ENCODE results near the gene CCDC88C. TPM values are rescaled to one million over a fixed set of nuclear protein-coding genes. Genes with fewer than 3 reads are reported as not detected.
A peak's percentile ranks its signal among the peaks of the same experiment; 100 is the strongest.

Gene CCDC88C
- total RNA-seq, 1 experiment from 2014 or later = 21.3 TPM

- ChIA-PET CTCF (no interaction called here), POLR2A (no interaction called here)
These were observed 48.7 kb downstream of the CCDC88C start for GRCh38 chr14:91368776-91369416.

DNA sequence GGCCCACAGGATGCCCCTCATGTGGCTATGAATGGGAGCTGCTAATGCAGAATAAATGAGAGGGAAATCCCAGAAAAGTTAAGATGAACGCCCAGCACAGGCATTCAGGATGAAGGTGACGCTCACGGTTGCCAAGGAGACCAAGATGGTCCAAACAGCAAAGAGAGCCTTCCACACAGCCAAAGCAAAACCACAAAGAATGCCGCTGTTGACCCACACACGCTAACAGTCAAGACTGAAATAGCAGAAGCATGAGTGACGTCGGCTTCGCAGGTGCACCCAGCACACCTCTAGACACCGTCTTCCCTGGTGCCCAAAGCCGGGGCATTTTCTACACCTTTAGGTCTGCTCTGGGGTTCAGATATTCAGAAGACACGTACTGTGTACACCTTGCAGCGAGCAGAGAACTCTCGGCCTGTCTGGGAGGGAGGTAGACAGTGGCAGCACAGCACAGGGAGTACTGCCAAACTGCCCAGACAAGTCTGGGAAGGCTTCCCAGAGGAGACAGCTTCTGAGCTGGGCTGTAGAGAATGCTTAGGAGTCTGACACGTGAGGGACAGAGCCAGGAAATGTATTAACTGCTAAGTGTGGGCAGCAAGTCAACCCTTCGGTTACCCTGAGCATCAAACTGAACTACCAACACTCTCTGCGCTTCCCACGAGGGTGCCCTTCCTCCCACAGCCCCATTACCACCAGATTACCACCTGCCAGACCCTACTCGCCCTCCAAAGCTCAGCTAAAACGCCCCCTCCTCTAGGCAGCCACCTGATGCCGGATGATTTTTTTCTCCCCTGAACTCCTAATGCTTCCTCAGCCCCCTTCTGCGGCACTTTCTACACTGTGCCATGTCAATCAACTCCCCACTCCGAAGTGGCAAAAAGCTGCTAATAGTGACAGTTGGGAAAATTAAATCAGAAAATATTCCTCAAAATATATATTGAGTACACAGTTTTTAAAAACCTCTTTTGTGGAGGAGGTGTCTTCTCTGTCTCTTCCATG, 50.1 kb downstream of the CCDC88C start:
- no peak for TF ChIP-seq CTCF (IDR thresholded peaks at IDR 0.05)
- TF ChIP-seq SIN3A (IDR thresholded peaks at IDR 0.05; ENCODE audit: borderline replicate concordance, insufficient read depth, low read depth, low read length) = no peak
- TF ChIP-seq POLR2AphosphoS5 (IDR thresholded peaks at IDR 0.05; ENCODE audit: low read depth, low read length) = no peak
- no peak for TF ChIP-seq TCF7L2 (IDR thresholded peaks at IDR 0.05; ENCODE audit: low read depth, low read length)
- TF ChIP-seq, protein P1, sequence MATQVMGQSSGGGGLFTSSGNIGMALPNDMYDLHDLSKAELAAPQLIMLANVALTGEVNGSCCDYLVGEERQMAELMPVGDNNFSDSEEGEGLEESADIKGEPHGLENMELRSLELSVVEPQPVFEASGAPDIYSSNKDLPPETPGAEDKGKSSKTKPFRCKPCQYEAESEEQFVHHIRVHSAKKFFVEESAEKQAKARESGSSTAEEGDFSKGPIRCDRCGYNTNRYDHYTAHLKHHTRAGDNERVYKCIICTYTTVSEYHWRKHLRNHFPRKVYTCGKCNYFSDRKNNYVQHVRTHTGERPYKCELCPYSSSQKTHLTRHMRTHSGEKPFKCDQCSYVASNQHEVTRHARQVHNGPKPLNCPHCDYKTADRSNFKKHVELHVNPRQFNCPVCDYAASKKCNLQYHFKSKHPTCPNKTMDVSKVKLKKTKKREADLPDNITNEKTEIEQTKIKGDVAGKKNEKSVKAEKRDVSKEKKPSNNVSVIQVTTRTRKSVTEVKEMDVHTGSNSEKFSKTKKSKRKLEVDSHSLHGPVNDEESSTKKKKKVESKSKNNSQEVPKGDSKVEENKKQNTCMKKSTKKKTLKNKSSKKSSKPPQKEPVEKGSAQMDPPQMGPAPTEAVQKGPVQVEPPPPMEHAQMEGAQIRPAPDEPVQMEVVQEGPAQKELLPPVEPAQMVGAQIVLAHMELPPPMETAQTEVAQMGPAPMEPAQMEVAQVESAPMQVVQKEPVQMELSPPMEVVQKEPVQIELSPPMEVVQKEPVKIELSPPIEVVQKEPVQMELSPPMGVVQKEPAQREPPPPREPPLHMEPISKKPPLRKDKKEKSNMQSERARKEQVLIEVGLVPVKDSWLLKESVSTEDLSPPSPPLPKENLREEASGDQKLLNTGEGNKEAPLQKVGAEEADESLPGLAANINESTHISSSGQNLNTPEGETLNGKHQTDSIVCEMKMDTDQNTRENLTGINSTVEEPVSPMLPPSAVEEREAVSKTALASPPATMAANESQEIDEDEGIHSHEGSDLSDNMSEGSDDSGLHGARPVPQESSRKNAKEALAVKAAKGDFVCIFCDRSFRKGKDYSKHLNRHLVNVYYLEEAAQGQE (IDR thresholded peaks at IDR 0.05; ENCODE audit: insufficient read depth in 1 of 2, low read depth in 2 of 2, low read length in 1 of 2) = no peak
- H3K4me1 ChIP-seq (ENCODE audit: control insufficient read depth, insufficient read depth, low read length) = peaks cover 55% of the 10 kb centered on the region
- DNase-seq (ENCODE audit: low read depth, low spot score) = no peak
- ATAC-seq = peak; percentile 65
- H3K27ac ChIP-seq (ENCODE audit: low read length) = peak overlapping the region; percentile 57
- 0 out of 4 replicates have a peak overlapping the region, but pooled peaks of 1 of the 2 experiments have one; percentile 14 for H3K4me3 ChIP-seq (ENCODE audit: low read depth in 2 of 2, low read length in 2 of 2)
- no peaks in the 10 kb centered on the region for H3K27me3 ChIP-seq (ENCODE audit: control insufficient read depth, insufficient read depth, low read length)
- intact Hi-C loops (cut with micrococcal nuclease; ENCODE audit: unreplicated experiment) (no loop called here), in situ Hi-C loops (cut with HindIII; ENCODE audit: low pct_unique_long_range_greater_than_20kb, low sequenced_read_pairs) (no loop called here)
- no peaks in the 10 kb centered on the region for H3K9me3 ChIP-seq (ENCODE audit: control insufficient read depth, insufficient read depth, low read depth, low read length)
- no peaks in the 10 kb centered on the region for H3K36me3 ChIP-seq (ENCODE audit: control insufficient read depth, insufficient read depth, low read length)
- ChIA-PET POLR2A (no interaction called here), CTCF (no interaction called here)
- BruUV-seq (replicated peaks) = no TSS peak

More at GRCh38 chr14:91368776-91369416, 48.7 kb downstream of the CCDC88C start:
- Histone ChIP-seq H3K4me1 (ENCODE audit: control insufficient read depth, insufficient read depth, low read length) (peaks cover 63% of the 10 kb centered on the region), H3K4me3 (ENCODE audit: low read depth in 2 of 2, low read length in 2 of 2) (no peak overlapping the region), H3K36me3 (ENCODE audit: control insufficient read depth, insufficient read depth, low read length) (no peaks in the 10 kb centered on the region), H3K9me3 (ENCODE audit: control insufficient read depth, insufficient read depth, low read depth, low read length) (no peaks in the 10 kb centered on the region), H3K27ac (ENCODE audit: low read length) (peak overlapping the region; percentile 48; the same call in 1 of the 2 replicates), H3K27me3 (ENCODE audit: control insufficient read depth, insufficient read depth, low read length) (no peaks in the 10 kb centered on the region)
- in situ Hi-C loops (cut with HindIII; ENCODE audit: low pct_unique_long_range_greater_than_20kb, low sequenced_read_pairs) = no loop called here
- no TSS peak for BruUV-seq (replicated peaks)
- intact Hi-C loops (cut with micrococcal nuclease; ENCODE audit: unreplicated experiment) = no loop called here
- DNase-seq (ENCODE audit: low read depth, low spot score) (no peak), ATAC-seq (no peak)
- TF ChIP-seq SIN3A (IDR thresholded peaks at IDR 0.05; ENCODE audit: borderline replicate concordance, insufficient read depth, low read depth, low read length) = no peak
- no peak for TF ChIP-seq CTCF (IDR thresholded peaks at IDR 0.05)
- TF ChIP-seq, protein P1 (IDR thresholded peaks at IDR 0.05; ENCODE audit: insufficient read depth in 1 of 2, low read depth in 2 of 2, low read length in 1 of 2) = no peak
- TF ChIP-seq POLR2AphosphoS5 (IDR thresholded peaks at IDR 0.05; ENCODE audit: low read depth, low read length) = no peak
- no peak for TF ChIP-seq TCF7L2 (IDR thresholded peaks at IDR 0.05; ENCODE audit: low read depth, low read length)
